ENCODE results near the gene SCYGR1. TPM values are rescaled to one million over a fixed set of nuclear protein-coding genes. Genes with fewer than 3 reads are reported as not detected.
"Not testable (repeated sequence)": the region's sequence is repeated elsewhere in the genome, so short reads cannot be mapped to it uniquely, and the experiment has no call there.

Gene SCYGR1
- total RNA-seq, 1 experiment from 2014 or later: not detected

- DNase-seq (ENCODE audit: low read depth): peak; percentile 53
These were observed 15.2 kb upstream of the SCYGR1 start for GRCh38 chr2:227402959-227403358.

DNA sequence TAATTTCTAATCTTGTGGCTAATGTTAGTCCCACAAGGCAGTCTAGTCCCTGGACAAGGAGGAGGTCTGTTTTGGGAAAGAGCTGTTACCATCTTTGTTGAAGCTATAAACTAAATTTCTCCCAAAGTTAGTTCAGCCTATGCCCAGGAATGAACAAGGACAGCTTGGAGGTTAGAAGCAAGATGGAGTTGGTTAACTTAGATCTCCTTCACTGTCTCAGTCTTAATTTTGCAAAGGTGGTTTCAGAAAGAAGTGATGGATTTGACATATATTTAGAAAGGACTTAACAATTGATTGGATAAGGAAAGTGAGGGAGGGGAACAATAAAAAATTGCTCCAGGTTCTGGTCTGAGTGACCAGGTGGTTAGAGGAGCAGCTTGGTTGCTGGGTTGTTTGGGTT is 14.6 kb upstream of the SCYGR1 start:
- DNase-seq (ENCODE audit: low read depth): no peak

DNA sequence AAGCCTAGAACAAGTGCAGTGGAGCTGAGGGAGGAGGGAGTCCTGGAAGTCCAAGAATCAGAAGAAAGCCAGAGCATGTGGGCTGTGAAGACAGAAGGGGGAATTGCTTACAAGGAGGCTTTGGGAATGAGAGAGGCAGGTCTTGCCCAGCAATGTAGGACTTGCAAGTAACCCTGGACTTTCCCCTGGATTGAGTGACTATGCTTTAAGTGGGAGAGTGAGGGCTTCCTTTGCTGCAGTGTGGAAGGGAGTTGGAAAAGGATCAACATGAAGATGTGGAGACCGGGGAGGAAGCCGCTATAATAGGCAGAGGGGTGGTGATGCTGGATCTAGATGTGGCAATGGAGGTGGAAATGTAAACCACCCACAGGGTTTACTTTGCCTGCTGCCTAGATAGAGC is 13.8 kb upstream of the SCYGR1 start:
- DNase-seq (ENCODE audit: low read depth): no peak

DNA sequence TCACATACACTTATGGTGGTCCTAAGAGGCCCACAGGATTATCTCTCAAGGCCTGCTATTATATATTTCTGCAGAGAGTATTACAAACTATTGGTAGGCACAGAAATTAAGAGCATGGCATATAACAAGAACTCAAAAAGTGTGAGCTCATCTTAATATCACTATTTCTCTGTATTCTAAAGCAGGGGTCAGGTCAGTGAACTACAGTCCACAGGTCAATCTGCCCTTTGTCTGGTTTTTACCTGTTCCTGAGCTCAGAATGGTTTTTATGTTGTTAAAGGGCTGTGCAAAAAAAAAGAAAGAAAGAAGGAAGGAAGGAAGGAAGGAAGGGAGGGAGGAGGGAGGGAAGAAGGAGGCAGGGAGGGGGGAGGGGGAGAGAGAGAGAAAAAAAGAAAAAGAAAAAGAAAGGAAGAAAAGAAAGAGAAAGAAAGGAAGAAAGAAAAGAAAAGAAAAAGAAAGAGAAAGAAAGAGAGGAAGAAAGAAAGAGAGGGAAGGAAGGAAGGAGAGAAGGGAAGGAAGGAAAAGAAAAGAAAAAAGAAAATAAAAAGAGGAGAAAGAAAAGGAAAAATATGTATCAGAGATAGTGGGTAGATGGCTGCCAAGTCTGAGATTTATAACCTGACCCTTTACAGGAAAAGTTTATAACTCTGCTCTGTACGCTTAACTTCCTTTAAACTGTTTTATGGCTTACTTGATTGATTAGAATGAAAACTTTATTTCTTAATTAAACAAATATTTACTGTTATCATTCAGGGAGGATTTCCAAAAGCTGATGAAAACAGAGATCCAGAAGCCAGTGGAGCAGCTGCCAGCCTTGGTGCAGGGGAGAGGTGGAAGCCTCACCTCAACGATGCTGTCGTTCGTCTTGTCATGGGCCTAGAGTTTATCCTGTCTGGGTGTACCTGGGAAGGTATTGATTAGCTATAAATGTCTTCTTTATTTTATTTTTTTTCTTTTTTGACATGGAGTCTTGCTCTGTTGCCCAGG is 11.2 kb upstream of the SCYGR1 start:
- DNase-seq (ENCODE audit: low read depth): no peak

- no peak for DNase-seq (ENCODE audit: low read depth)
These were observed 9.8 kb upstream of the SCYGR1 start for GRCh38 chr2:227397562-227397961.

DNA sequence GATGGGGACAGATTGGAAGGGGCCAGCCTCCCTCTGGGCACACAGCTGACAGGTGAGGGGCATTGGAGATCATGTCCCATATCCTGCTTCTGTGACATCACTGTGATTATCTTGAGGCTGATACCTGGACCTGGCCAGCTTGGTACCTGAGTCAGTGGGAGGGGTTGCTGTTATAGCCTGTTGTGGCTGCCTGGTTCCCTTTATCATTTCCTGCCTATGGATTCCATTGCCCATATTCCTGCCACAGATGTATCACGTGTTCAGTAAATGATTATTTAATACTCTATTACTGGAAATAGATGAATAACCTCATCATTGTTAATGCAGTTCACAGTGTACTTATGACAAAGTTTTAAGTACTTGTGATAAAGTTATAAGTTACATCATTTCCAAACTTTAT is 7.8 kb upstream of the SCYGR1 start:
- DNase-seq (ENCODE audit: low read depth): no peak

DNA sequence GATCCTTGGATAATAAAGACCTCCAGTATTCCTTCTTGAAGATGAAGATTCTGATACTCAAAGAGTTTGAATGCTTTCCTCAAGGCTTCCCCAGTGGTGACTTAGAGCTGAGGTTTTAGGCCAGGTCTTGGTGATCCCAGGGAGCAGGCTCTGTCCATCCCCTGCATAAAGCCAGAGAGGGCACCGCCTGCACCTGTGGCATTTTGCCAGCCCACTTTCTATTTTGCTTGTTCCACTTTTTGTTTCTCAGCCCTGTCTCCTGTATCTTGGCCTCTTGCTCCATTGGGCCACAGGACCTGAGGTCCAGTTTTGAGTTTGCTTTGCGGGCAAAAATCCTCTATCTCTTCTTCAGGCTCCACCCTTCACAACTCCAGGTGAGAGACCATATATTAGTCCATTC is 6.7 kb upstream of the SCYGR1 start:
- DNase-seq (ENCODE audit: low read depth): no peak

DNA sequence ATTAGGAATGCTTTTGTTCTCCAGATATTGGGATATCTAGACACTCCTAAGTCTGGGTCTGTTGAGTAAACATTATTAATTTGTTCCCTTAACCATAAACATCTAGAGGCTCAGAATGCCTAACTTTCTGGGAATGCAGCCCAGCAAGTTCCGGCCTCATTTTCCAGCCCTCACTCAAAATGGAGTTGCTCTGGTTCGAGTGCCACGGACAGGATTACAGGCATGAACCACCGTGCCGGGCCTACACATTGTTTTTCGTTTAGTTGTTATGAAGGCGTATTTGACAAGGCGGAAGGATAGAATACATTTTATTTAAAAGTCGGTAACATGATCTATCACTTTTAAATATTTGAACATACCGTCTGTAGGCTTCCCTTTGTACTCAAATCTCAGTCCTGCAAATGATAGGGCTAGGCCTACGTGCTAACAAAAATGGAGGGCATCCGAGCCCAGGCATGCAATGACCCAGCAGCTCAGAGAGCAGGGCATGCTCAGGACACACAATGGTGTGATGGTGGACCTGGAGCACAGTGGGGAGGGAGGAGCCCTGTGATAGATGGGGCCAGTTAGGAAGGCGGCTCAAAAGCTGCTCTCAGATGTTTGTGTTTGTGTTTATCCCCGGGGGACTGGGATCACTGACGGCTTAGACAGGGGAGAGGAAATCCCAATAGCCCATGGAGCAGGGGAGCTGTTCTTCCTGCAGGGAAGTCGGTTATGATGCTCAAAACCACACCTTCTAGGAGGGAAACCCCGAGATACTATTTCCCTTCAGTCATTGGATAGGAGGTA is 2.9 kb upstream of the SCYGR1 start:
- no peak for DNase-seq (ENCODE audit: low read depth)

DNA sequence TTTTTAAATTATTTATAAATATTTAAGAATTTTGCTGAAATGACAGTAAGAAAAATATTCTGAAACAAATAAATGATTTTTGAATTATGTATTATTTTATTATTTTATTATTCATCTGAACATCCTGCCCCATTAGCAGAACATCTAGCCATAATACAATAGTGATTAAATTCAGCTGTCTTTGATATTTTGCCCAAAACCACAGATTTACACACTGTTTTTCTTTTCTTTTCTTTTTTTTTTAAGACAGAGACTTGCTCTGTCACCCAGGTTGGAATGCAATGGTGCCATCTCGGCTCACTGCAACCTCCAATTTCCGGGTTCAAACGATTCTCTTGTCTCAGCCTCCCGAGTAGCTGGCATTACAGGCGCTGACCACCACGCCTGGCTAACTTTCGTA is 1.9 kb upstream of the SCYGR1 start:
- no peak for DNase-seq (ENCODE audit: low read depth)

DNA sequence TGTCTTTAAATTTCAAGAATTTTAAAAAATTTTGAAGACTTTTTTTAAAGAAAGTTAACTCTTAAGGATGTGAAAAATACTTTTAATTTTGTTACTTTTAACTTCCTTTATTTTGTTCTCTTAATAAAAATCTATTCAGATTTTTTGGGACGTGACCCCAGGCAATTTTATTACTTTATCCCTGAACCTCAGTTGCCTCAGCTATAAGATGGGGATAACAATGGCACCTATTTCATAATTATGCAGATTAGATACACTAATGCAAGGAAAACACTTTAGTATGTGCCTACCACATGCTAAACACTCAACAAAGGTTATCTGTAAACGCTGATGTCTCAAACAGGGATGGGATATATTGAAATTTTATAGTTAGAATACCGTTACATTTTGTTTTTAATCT is 1.5 kb upstream of the SCYGR1 start:
- DNase-seq (ENCODE audit: low read depth): no peak

DNA sequence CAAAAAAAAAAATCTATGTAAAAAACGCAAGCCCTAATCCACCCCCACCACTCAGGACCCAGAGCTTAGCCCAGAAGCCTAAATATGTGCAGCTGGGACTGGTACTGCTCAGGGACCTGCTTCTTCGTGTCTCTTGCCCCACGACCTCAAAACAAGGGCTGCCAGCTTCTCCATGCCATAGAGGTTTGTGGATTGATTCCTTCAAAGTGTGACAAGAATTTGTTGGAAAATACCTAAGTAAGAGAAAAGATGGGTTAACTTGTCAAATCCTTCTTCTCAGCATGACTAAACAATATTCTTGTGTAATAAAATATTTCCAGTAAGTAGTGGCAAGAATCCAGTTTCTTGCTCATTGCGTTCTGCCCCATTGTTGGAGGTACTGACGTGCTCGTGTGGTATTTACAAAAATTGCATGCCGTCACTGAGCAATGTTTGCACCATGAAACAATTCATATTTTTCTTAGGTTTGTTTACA is 825 bp upstream of the SCYGR1 start:
- peak; percentile 81 for DNase-seq (ENCODE audit: low read depth)

GRCh38 chr2:227386630-227387029 is 1.1 kb downstream of the SCYGR1 start:
- no peak for DNase-seq (ENCODE audit: low read depth)

DNA sequence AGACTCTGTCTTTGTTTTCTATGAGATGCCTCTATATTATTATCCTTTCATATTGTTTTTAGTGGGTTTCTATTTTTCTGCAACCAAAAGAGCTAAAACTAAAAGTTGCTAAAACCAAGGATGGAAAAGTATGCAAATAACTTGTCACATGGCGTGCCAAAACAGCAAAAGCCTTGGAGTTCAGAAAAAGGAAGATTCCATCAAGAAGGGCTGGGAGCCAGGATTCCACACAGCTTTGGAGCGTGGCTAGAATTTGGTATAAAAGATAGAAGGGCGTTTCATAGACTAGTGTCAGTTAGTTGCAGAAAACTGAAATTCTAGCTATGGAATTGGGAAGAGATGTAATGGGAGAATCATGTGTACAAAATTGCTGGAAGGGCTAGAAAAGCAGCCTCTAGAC is 4.1 kb downstream of the SCYGR1 start:
- no peak for DNase-seq (ENCODE audit: low read depth)

DNA sequence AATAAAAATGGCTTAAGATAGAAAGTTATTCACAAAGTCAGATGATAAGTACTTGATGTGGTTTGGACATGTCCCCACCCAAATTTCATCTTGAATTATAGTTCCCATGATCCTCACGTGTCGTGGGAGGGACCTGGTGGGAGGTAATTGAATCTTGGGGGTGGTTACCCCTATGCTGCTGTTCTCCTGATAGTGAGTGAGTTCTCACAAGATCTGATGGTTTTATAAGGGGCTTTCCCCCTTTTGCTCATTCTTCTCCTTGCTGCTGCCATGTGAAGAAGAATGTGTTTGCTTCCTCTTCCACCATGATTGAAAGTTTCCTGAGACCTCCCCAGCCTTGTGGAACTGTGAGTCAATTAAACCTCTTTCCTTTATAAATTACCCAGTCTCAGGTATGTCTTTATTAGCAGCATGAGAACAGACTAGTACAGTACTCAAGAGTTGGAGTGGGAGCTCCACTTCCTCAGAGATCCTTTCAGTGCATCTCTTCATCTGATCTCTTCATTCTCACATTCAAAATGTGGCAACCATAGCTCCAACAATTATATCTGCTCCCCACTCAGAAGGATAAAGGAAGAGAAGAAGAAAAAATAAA is 5.4 kb downstream of the SCYGR1 start:
- not testable (repeated sequence) for DNase-seq (ENCODE audit: low read depth)

- DNase-seq (ENCODE audit: low read depth): no peak
These were observed 8.7 kb downstream of the SCYGR1 start, which contains the start of gene TM4SF20 for GRCh38 chr2:227379095-227379494. Gene TM4SF20 (minus strand): TSS chr2:227379306. CDS start chr2:227379268, 38 bp downstream.

- no peak for DNase-seq (ENCODE audit: low read depth)
These were observed 9.4 kb downstream of the SCYGR1 start for GRCh38 chr2:227378371-227378782.

DNA sequence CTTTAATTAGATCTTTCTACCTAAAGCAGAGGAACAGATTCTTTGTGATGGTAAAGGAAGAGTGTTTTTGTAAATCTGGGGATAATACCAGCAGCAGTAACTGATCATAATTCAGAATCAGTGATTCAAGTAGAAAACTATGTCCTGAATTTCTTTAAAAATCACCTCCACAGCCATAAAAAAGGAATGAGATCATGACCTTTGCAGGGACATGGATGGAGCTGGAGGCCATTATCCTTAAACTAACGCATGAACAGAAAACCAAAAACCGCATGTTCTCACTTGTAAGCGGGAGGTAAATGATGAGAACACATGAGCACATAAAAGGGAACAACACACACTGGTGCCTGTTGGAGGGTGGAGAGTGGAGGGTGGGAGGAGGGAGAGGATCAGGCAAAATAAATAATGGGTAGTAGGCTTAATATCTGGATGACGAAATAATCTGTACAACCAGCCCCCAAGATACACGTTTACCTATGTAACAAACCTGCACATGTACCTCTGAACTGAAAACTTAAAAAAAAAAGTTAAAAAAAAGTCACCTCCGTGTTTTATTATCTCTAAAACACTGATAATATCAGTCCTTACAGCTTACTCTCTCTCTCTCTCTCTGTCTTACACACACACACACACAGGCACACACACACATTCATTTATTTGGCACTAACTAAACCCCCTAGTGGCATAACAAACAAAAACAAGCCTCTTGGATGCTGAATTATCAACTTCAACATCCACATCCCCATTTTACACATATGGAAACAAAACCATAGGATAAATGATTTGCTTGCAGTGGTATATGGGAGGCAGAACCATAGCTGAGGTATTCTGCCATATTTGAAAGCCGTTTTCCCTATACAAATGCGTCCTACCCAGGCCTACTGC is 10.0 kb downstream of the SCYGR1 start:
- no peak for DNase-seq (ENCODE audit: low read depth)

- DNase-seq (ENCODE audit: low read depth): no peak
These were observed 10.9 kb downstream of the SCYGR1 start for GRCh38 chr2:227376656-227377396.

GRCh38 chr2:227374158-227374557 is 13.6 kb downstream of the SCYGR1 start:
- peak; percentile 70 for DNase-seq (ENCODE audit: low read depth)

DNA sequence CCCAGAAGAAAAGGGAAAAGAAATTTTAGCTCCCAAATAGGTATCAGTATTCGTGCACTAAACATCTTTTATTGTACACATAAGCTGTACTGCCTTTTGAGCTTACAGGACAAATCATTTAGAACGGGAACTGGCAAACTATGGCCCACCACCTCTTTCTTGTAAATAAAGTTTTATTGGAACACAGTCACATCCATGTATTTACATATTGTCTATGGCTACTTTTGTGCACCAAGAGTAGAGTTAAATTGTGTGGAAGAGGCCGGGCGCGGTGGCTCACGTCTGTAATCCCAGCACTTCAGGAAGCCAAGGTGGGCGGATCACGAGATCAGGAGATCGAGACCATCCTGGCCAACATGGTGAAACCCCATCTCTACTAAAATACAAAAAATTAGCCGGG is 14.4 kb downstream of the SCYGR1 start:
- DNase-seq (ENCODE audit: low read depth): no peak

All from M059J (cell line).